ENCODE measurements around the gene PTPRR.

PTPRR gene

DNA sequence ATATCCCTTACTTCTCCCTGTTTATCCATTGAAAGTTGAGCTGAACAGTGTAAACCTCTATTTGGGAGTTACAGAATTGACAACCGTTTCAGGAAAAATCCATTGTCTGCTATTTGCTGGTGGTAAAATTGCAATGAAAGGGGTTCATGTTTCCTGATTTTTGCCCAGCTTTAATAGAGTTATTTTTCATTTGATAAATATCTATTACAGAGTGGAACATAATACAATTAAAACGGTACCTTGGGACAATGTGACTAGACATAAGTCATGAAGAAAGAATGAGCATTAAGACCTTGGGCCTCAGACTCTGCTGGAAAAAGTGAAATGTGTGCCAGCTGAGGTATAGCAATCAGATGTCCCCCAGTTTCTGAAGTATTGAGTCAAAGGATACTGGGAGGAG lies 13.1 kb downstream of the PTPRR start:
- H3K4me2 ChIP-seq (ENCODE audit: low read length), result no peak overlapping the region
- no peaks in the 10 kb centered on the region for H3K9me3 ChIP-seq (replicated peaks; ENCODE audit: low read length)
- H3K4me3 ChIP-seq (ENCODE audit: low read length), result no peak overlapping the region
- H3K4me1 ChIP-seq (ENCODE audit: control insufficient read depth, insufficient read depth, low read length), result no peaks in the 10 kb centered on the region
- peaks cover 5% of the 10 kb centered on the region for H3K27me3 ChIP-seq (ENCODE audit: control insufficient read depth, insufficient read depth, low read length)
- no peak overlapping the region for H3K9ac ChIP-seq (ENCODE audit: low read depth, low read length)
- no peaks in the 10 kb centered on the region for H3K36me3 ChIP-seq (ENCODE audit: insufficient read depth, low read length)

- Histone ChIP-seq H3K4me2 (ENCODE audit: low read length) (no peak overlapping the region), H3K9ac (ENCODE audit: low read depth, low read length) (no peak overlapping the region), H3K9me3 (replicated peaks; ENCODE audit: low read length) (no peaks in the 10 kb centered on the region), H3K4me1 (ENCODE audit: control insufficient read depth, insufficient read depth, low read length) (no peaks in the 10 kb centered on the region), H3K27me3 (ENCODE audit: control insufficient read depth, insufficient read depth, low read length) (no peaks in the 10 kb centered on the region), H3K4me3 (ENCODE audit: low read length) (no peak overlapping the region), H3K36me3 (ENCODE audit: insufficient read depth, low read length) (no peaks in the 10 kb centered on the region)
Observed at GRCh38 chr12:70895956-70896355, 24.6 kb downstream of the PTPRR start.

DNA sequence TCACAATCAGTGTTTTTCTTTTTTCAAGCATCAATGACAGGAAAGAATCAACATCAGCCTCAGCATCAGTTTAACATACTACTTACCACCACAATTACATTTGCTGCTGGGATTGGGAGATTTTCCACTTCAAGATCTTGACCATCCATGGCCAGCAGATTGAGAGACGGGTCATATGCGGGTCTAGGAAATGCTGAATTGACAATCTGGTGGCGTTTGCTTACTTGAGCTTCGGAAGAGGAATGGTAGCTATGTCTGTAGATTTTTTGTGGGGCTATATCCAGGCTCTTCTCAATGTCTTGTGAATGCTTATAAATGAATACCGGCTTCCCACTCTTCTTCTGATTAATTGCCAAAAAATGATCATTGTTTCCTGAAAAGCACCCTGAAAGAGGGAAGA lies 27.9 kb downstream of the PTPRR start:
- Histone ChIP-seq H3K9me3 (replicated peaks; ENCODE audit: low read length) (no peaks in the 10 kb centered on the region), H3K36me3 (ENCODE audit: insufficient read depth, low read length) (no peaks in the 10 kb centered on the region), H3K4me2 (ENCODE audit: low read length) (no peak overlapping the region), H3K4me1 (ENCODE audit: control insufficient read depth, insufficient read depth, low read length) (no peaks in the 10 kb centered on the region), H3K4me3 (ENCODE audit: low read length) (no peak overlapping the region), H3K27me3 (ENCODE audit: control insufficient read depth, insufficient read depth, low read length) (no peaks in the 10 kb centered on the region), H3K9ac (ENCODE audit: low read depth, low read length) (no peak overlapping the region)

DNA sequence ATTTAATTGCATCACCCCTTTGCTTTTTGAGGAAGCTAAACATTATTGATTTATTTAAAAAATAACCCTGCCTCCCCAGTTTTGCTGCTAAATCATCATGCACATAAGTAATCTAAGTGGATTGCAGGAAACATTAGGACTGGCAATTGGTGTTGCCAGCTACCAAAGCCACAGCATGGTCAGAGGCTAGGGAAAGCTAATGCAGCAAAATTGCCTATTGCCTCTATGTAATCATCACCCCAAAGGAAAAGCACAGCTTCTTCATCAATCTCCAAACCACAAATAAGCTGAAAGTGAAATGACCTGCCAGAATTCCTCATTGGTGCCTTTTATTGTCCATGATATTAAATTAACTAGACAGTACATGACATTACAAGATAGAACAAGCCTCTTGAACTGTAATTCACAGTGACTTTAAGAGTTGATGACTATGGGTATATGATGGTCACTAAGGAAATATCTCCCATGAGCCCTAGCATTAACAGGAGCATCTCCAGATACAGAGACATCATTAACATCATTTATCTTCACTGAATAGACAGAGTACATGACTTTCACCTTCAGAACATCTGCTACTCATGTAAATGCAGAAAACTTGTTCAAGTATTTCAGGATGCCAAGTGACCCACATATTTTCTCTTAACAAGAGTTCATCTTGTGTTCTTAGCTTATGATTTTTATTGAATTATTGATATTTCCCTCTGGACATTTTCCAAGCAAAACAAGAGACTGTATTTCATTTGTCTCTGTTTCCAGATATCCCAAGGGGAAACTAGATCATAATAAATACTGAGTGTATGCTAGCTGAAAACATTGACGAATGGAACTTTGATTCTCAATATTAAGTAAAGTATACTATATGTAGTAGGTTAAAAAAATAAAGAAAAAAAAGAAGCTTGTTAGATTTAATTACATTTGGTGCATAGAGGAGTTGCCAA lies 29.4 kb downstream of the PTPRR start:
- H3K27me3 ChIP-seq (ENCODE audit: control insufficient read depth, insufficient read depth, low read length), result no peaks in the 10 kb centered on the region
- no peaks in the 10 kb centered on the region for H3K36me3 ChIP-seq (ENCODE audit: insufficient read depth, low read length)
- no peak overlapping the region for H3K9ac ChIP-seq (ENCODE audit: low read depth, low read length)
- no peaks in the 10 kb centered on the region for H3K9me3 ChIP-seq (replicated peaks; ENCODE audit: low read length)
- no peak overlapping the region for H3K4me3 ChIP-seq (ENCODE audit: low read length)
- H3K4me2 ChIP-seq (ENCODE audit: low read length), result no peak overlapping the region
- no peaks in the 10 kb centered on the region for H3K4me1 ChIP-seq (ENCODE audit: control insufficient read depth, insufficient read depth, low read length)

DNA sequence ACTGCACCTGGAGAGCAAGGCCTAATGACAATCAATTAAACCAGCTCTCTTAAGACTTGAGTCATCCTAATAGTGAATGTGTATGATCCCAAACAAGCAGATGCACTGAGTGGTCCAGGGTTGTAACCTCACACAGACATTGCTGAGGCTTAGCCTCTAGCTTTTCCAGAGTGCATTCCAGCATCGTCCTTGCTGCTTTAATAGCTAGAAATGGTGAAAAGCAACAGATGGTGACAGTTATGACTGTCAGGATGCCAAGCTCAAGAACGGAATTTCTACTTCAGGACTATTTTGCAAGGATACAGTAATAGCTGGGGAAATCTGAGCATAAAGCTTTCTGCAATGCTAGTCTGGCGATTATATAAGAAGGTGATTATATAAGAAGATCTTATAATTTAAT lies 34.6 kb downstream of the PTPRR start:
- no peaks in the 10 kb centered on the region for H3K27me3 ChIP-seq (ENCODE audit: control insufficient read depth, insufficient read depth, low read length)
- H3K4me2 ChIP-seq (ENCODE audit: low read length), result no peak overlapping the region
- H3K9ac ChIP-seq (ENCODE audit: low read depth, low read length), result no peak overlapping the region
- H3K9me3 ChIP-seq (replicated peaks; ENCODE audit: low read length), result no peaks in the 10 kb centered on the region
- no peaks in the 10 kb centered on the region for H3K4me1 ChIP-seq (ENCODE audit: control insufficient read depth, insufficient read depth, low read length)
- no peaks in the 10 kb centered on the region for H3K36me3 ChIP-seq (ENCODE audit: insufficient read depth, low read length)
- H3K4me3 ChIP-seq (ENCODE audit: low read length), result no peak overlapping the region

- Histone ChIP-seq H3K9me3 (replicated peaks; ENCODE audit: low read length) (no peaks in the 10 kb centered on the region), H3K4me2 (ENCODE audit: low read length) (no peak overlapping the region), H3K4me3 (ENCODE audit: low read length) (no peak overlapping the region), H3K9ac (ENCODE audit: low read depth, low read length) (no peak overlapping the region), H3K4me1 (ENCODE audit: control insufficient read depth, insufficient read depth, low read length) (no peaks in the 10 kb centered on the region), H3K27me3 (ENCODE audit: control insufficient read depth, insufficient read depth, low read length) (no peaks in the 10 kb centered on the region), H3K36me3 (ENCODE audit: insufficient read depth, low read length) (no peaks in the 10 kb centered on the region)
Observed at GRCh38 chr12:70883855-70884254, 36.7 kb downstream of the PTPRR start.

DNA sequence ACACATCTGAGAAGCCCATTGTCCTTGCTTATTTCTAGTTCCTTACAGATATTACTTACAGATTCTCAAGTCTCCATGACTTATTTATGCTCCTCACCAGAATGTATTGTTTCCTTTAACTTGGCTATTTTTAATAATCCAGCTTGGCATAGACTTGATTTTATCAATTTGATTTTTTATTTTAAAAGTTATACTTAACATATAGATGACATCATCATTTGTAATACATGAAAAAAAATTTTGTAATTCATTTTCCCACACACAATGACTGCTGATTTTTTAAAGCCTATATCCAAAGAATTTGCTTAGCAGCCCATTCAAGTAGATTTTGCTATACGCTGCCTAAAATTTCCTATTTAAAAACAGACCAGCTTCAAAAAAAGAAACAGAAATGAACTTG lies 39.8 kb downstream of the PTPRR start:
- H3K4me1 ChIP-seq (ENCODE audit: control insufficient read depth, insufficient read depth, low read length), result no peaks in the 10 kb centered on the region
- H3K36me3 ChIP-seq (ENCODE audit: insufficient read depth, low read length), result no peaks in the 10 kb centered on the region
- H3K27me3 ChIP-seq (ENCODE audit: control insufficient read depth, insufficient read depth, low read length), result no peaks in the 10 kb centered on the region
- no peak overlapping the region for H3K4me3 ChIP-seq (ENCODE audit: low read length)
- no peaks in the 10 kb centered on the region for H3K9me3 ChIP-seq (replicated peaks; ENCODE audit: low read length)
- no peak overlapping the region for H3K9ac ChIP-seq (ENCODE audit: low read depth, low read length)
- H3K4me2 ChIP-seq (ENCODE audit: low read length), result no peak overlapping the region

DNA sequence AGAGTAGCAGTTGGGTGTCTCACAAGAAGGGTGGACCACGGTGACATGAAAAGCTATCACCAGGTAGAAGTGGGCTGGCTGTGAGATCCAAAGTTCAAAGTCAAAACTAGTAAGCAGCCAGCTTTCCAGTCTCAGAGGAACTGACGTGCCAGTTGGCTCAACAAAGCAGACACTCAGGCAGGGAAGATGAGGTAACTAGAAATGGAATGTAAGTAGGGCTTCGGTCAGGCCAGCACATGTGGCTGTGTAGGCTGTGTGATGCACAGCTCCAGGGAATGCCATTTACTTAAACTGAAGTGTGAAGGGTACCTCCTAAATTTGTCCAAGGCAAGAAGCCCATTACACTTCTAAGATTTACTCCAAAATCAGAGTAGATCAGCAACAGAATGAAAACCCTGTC lies 43.6 kb downstream of the PTPRR start:
- H3K4me1 ChIP-seq (ENCODE audit: control insufficient read depth, insufficient read depth, low read length), result no peaks in the 10 kb centered on the region
- H3K27me3 ChIP-seq (ENCODE audit: control insufficient read depth, insufficient read depth, low read length), result no peaks in the 10 kb centered on the region
- H3K36me3 ChIP-seq (ENCODE audit: insufficient read depth, low read length), result no peaks in the 10 kb centered on the region
- H3K9ac ChIP-seq (ENCODE audit: low read depth, low read length), result no peak overlapping the region
- H3K4me3 ChIP-seq (ENCODE audit: low read length), result no peak overlapping the region
- no peak overlapping the region for H3K4me2 ChIP-seq (ENCODE audit: low read length)
- H3K9me3 ChIP-seq (replicated peaks; ENCODE audit: low read length), result no peaks in the 10 kb centered on the region

DNA sequence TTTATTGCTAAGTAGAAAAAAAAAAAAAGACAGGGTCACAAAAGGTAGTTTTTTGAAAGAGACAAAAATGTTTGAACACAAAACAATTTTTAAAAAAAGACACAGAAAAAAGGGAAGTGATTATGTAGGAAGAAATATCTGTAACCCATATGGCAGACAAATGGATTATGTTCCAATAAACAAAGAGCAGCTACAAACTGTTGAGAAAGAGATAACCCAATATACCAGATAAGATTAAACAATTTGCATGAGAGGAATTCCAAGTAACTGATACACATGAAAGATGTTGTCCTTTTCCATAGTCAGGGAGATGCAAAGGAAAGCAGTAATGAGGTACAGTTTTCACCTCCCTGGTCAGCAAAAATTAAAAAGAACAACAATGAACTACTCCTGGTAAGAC lies 44.9 kb downstream of the PTPRR start:
- Histone ChIP-seq H3K9me3 (replicated peaks; ENCODE audit: low read length) (no peaks in the 10 kb centered on the region), H3K27me3 (ENCODE audit: control insufficient read depth, insufficient read depth, low read length) (no peaks in the 10 kb centered on the region), H3K4me1 (ENCODE audit: control insufficient read depth, insufficient read depth, low read length) (no peaks in the 10 kb centered on the region), H3K36me3 (ENCODE audit: insufficient read depth, low read length) (no peaks in the 10 kb centered on the region), H3K4me3 (ENCODE audit: low read length) (no peak overlapping the region), H3K9ac (ENCODE audit: low read depth, low read length) (no peak overlapping the region), H3K4me2 (ENCODE audit: low read length) (no peak overlapping the region)

GRCh38 chr12:70854881-70855568 lies 65.5 kb downstream of the PTPRR start:
- no peaks in the 10 kb centered on the region for H3K36me3 ChIP-seq (ENCODE audit: insufficient read depth, low read length)
- H3K4me2 ChIP-seq (ENCODE audit: low read length), result no peak overlapping the region
- H3K4me1 ChIP-seq (ENCODE audit: control insufficient read depth, insufficient read depth, low read length), result peaks cover 17% of the 10 kb centered on the region
- no peak overlapping the region for H3K9ac ChIP-seq (ENCODE audit: low read depth, low read length)
- no peak overlapping the region for H3K4me3 ChIP-seq (ENCODE audit: low read length)
- H3K9me3 ChIP-seq (replicated peaks; ENCODE audit: low read length), result no peaks in the 10 kb centered on the region
- H3K27me3 ChIP-seq (ENCODE audit: control insufficient read depth, insufficient read depth, low read length), result no peaks in the 10 kb centered on the region

GRCh38 chr12:70854138-70854537 lies 66.4 kb downstream of the PTPRR start:
- H3K4me1 ChIP-seq (ENCODE audit: control insufficient read depth, insufficient read depth, low read length), result peaks cover 17% of the 10 kb centered on the region
- no peaks in the 10 kb centered on the region for H3K27me3 ChIP-seq (ENCODE audit: control insufficient read depth, insufficient read depth, low read length)

DNA sequence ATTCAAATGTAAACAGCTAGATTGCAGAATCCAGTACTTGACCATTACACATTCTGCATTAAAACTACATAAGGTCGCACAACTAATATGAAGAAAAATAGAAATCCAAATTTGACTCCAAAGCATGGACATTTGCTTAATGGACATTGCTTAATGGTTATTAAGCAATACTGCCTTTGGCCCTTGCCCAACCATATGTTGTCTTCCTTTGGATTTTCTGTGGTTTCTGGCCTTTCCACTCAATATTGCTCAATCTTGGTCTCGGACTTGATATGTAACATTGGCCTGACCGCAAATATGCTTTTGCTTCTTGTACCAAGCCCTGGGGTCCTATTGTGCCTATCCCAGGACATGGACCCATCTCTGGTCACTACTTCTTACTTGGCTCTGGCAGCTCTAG lies 67.2 kb downstream of the PTPRR start:
- Histone ChIP-seq H3K36me3 (ENCODE audit: insufficient read depth, low read length) (no peaks in the 10 kb centered on the region), H3K9ac (ENCODE audit: low read depth, low read length) (no peak overlapping the region), H3K9me3 (replicated peaks; ENCODE audit: low read length) (no peaks in the 10 kb centered on the region), H3K27me3 (ENCODE audit: control insufficient read depth, insufficient read depth, low read length) (no peaks in the 10 kb centered on the region), H3K4me1 (ENCODE audit: control insufficient read depth, insufficient read depth, low read length) (peaks cover 17% of the 10 kb centered on the region), H3K4me2 (ENCODE audit: low read length) (no peak overlapping the region), H3K4me3 (ENCODE audit: low read length) (no peak overlapping the region)

More at GRCh38 chr12:70854138-70854537, 66.4 kb downstream of the PTPRR start:
- Histone ChIP-seq H3K9ac (ENCODE audit: low read depth, low read length) (no peak overlapping the region), H3K36me3 (ENCODE audit: insufficient read depth, low read length) (no peaks in the 10 kb centered on the region), H3K9me3 (replicated peaks; ENCODE audit: low read length) (no peaks in the 10 kb centered on the region), H3K4me2 (ENCODE audit: low read length) (no peak overlapping the region), H3K4me3 (ENCODE audit: low read length) (no peak overlapping the region)

All from skeletal muscle satellite cell (primary cell).